Caco-2 (cell line): ENCODE measurements around the gene SCAPER. TPM values are rescaled to one million over a fixed set of nuclear protein-coding genes. Genes with fewer than 3 reads are reported as not detected.

Source experiments
- BruUV-seq: library from RNA; stranded (reverse); fragments of 400-500 nt; replicated peaks from 2 replicates; lab custom pipeline; 2021; lab: Mats Ljungman, UMichigan
- CTCF ChIA-PET: fragments of 300-600 bp; sonication (Branson Sonifier 250); formaldehyde crosslinking; loops from one replicate; lab custom pipeline; 2022; ENCODE audit warnings: antibody characterized with exemption; lab: Charles Lee
- POLR2A ChIA-PET: fragments of 300-600 bp; sonication (Branson Sonifier 250); formaldehyde crosslinking; loops from one replicate; lab custom pipeline; 2022; ENCODE audit warnings: antibody characterized with exemption; lab: Charles Lee
- DNase-seq, 2 experiments: peaks; one replicate each; pipeline versions ENCODE4 v3.0.0 to v3.0.0-alpha.2; 2020 to 2022
- H3K27me3 ChIP-seq: replicated peaks from 2 replicates; pipeline ENCODE4 v1.6.0; 2011; ENCODE audit warnings: low read length; ENCODE audit not compliant: control insufficient read depth, insufficient read depth
- H3K36me3 ChIP-seq: 2 replicates; pipeline ENCODE4 v1.5.1; 2011; ENCODE audit warnings: low read length; ENCODE audit not compliant: control insufficient read depth, insufficient read depth
- H3K4me1 ChIP-seq: fragments of 250-450 bp; sonication (Bioruptor Pico); 2 replicates; pipeline ENCODE4 v1.5.1; 2020; ENCODE audit warnings: mild to moderate bottlenecking
- H3K4me3 ChIP-seq: 2 replicates; pipeline ENCODE4 v1.5.1; 2011; ENCODE audit warnings: low read depth, mild to moderate bottlenecking, control low read depth, low read length
- H3K9me3 ChIP-seq: fragments of 250-450 bp; sonication (Bioruptor Pico); 2 replicates; pipeline ENCODE4 v1.5.1; 2020; ENCODE audit warnings: mild to moderate bottlenecking, moderate library complexity
- H3K27ac Mint-ChIP-seq: one replicate; pipeline ENCODE4 v1.8.0; 2022; ENCODE audit warnings: mixed read lengths; ENCODE audit not compliant: unreplicated experiment
- H3K27me3 Mint-ChIP-seq: one replicate; pipeline ENCODE4 v1.8.0; 2022; ENCODE audit warnings: mixed read lengths; ENCODE audit not compliant: insufficient read depth, unreplicated experiment
- H3K36me3 Mint-ChIP-seq: one replicate; pipeline ENCODE4 v1.8.0; 2022; ENCODE audit warnings: mild to moderate bottlenecking, mixed read lengths; ENCODE audit not compliant: insufficient read depth, unreplicated experiment
- H3K4me1 Mint-ChIP-seq: one replicate; pipeline ENCODE4 v1.8.0; 2022; ENCODE audit warnings: low read depth, mixed read lengths; ENCODE audit not compliant: unreplicated experiment
- H3K4me3 Mint-ChIP-seq: one replicate; pipeline ENCODE4 v1.8.0; 2022; ENCODE audit warnings: mild to moderate bottlenecking, moderate library complexity, mixed read lengths; ENCODE audit not compliant: unreplicated experiment
- H3K9me3 Mint-ChIP-seq: one replicate; pipeline ENCODE4 v1.8.0; 2022; ENCODE audit warnings: mixed read lengths; ENCODE audit not compliant: unreplicated experiment
- intact Hi-C: fragments of 100-400 bp; cut with micrococcal nuclease; formaldehyde crosslinking; loops from one replicate; pipeline ENCODE4 v1.10.0; 2022; ENCODE audit not compliant: unreplicated experiment
- total RNA-seq: library from RNA; stranded (reverse); gene quantifications from 2 replicates; pipeline ENCODE4 v1.2.3, GENCODE V29; 2022
- TF ChIP-seq, protein P1 (sequence below), 2 experiments: fragments of 200-600 bp in 1 of 2; IDR thresholded peaks; 1 replicate in 1 of 2; 2 replicates in 1 of 2; pipeline versions ENCODE4 v1.5.1 to v1.8.0; 2011 to 2022; ENCODE audit warnings: antibody characterized with exemption in 1 of 2, control low read depth in 1 of 2, inconsistent platforms in 1 of 2, low read depth in 1 of 2, low read length in 1 of 2, mild to moderate bottlenecking in 1 of 2, moderate library complexity in 1 of 2; ENCODE audit not compliant: insufficient read depth in 1 of 2, severe bottlenecking in 1 of 2, unreplicated experiment in 1 of 2

SCAPER gene
- total RNA-seq, 1 experiment from 2014 or later, result 24.6 TPM

DNA sequence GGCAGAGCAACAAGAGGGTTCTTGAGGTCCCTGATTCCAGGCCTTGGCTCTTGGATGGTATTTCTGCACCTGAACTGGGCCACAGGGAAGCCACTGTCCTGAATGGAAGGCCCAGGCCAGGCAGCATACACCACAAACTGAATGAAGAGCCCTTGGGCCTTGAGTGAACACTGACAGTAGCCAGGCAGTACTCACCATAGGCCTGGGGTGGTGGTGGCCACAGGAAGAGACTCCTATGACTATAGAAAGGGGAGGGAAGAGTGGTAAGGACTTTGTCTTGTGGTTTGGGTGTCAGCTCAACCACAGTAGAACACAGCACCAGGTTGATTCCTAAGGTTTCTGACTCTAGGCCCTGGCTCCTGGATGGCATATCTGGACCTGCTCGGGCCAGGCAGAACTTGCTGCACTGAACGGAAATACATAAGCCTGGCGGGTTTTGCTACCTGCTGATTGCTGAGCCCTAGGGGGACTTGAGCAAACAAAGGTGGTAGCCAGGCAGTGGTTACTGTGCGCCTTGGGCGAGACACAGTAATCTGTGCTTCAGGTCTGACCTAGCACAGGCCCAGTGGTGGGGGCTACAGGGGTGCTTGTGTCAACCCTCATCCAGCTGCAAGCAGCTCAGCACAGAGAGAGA is 327.1 kb downstream of the SCAPER start:
- H3K9me3 Mint-ChIP-seq, result peaks cover 14% of the 10 kb centered on the region
- Histone ChIP-seq H3K4me1 (no peaks in the 10 kb centered on the region), H3K36me3 (no peaks in the 10 kb centered on the region), H3K4me3 (no peak overlapping the region), H3K27me3 (no peaks in the 10 kb centered on the region), H3K9me3 (peaks cover 4% of the 10 kb centered on the region; the same call in 1 of the 2 replicates)
- no peaks in the 10 kb centered on the region for H3K4me1 Mint-ChIP-seq
- no peaks in the 10 kb centered on the region for H3K27me3 Mint-ChIP-seq
- TF ChIP-seq, protein P1, sequence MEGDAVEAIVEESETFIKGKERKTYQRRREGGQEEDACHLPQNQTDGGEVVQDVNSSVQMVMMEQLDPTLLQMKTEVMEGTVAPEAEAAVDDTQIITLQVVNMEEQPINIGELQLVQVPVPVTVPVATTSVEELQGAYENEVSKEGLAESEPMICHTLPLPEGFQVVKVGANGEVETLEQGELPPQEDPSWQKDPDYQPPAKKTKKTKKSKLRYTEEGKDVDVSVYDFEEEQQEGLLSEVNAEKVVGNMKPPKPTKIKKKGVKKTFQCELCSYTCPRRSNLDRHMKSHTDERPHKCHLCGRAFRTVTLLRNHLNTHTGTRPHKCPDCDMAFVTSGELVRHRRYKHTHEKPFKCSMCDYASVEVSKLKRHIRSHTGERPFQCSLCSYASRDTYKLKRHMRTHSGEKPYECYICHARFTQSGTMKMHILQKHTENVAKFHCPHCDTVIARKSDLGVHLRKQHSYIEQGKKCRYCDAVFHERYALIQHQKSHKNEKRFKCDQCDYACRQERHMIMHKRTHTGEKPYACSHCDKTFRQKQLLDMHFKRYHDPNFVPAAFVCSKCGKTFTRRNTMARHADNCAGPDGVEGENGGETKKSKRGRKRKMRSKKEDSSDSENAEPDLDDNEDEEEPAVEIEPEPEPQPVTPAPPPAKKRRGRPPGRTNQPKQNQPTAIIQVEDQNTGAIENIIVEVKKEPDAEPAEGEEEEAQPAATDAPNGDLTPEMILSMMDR (IDR thresholded peaks at IDR 0.05; ENCODE audit: insufficient read depth in 1 of 2, low read depth in 1 of 2, low read length in 1 of 2, severe bottlenecking in 1 of 2, unreplicated experiment in 1 of 2), result no peak
- no peaks in the 10 kb centered on the region for H3K36me3 Mint-ChIP-seq
- POLR2A ChIA-PET, result no interaction called here
- no peak for DNase-seq
- CTCF ChIA-PET, result interaction anchor here (0.6 kb wide), 1 partner anchor 11 kb away, joined by 3 read pairs; no protein-coding TSS in a partner anchor
- H3K4me3 Mint-ChIP-seq, result no peak overlapping the region
- BruUV-seq, result no TSS peak
- intact Hi-C loops, result no loop called here
- no peak overlapping the region for H3K27ac Mint-ChIP-seq

DNA sequence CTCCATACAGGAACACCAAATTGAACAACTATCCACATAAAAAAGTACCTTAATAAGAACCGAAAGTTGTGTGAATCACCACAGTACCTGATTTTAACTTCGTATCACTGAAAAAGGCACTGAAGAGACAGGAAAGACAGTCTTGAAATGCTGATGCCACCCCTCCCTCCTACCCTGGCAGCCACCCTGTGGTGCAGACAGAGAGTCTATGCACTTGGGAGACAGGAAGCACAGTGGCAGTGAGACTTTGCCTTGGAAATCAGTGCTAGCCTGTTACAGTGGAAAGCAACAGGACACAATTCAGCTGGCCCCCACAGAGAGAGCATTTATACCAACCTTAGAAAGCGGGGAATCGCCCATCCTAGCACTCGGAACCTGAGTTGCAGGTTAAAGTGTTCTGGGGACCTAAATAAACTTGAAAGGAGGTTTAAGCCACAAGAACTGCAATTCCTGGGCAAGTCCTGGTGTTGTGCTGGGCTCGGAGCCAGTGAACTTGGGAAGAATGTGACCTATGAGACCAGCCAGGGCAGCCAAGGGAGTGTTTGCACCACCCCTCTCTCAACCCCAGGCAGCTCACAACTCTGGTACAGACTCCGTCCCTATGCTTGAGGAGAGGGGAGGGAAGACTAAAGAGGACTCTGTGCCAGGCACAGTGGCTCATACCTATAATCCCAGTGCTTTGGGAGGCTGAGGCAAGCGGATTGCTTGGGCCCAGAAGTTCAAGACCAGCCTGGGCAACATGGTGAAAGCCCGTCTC is 328.4 kb downstream of the SCAPER start:
- no peaks in the 10 kb centered on the region for H3K36me3 Mint-ChIP-seq
- H3K9me3 ChIP-seq, result no peaks in the 10 kb centered on the region
- TF ChIP-seq, protein P1 (IDR thresholded peaks at IDR 0.05; ENCODE audit: insufficient read depth in 1 of 2, low read depth in 1 of 2, low read length in 1 of 2, severe bottlenecking in 1 of 2, unreplicated experiment in 1 of 2), result no peak
- H3K27me3 ChIP-seq, result no peaks in the 10 kb centered on the region
- H3K4me3 ChIP-seq, result no peak overlapping the region
- no TSS peak for BruUV-seq
- POLR2A ChIA-PET, result no interaction called here
- H3K4me3 Mint-ChIP-seq, result no peak overlapping the region
- no peaks in the 10 kb centered on the region for H3K4me1 Mint-ChIP-seq
- H3K4me1 ChIP-seq, result no peaks in the 10 kb centered on the region
- no peak overlapping the region for H3K27ac Mint-ChIP-seq
- H3K36me3 ChIP-seq, result no peaks in the 10 kb centered on the region
- no peak for DNase-seq
- H3K27me3 Mint-ChIP-seq, result no peaks in the 10 kb centered on the region
- H3K9me3 Mint-ChIP-seq, result peaks cover 14% of the 10 kb centered on the region
- CTCF ChIA-PET, result no interaction called here
- intact Hi-C loops, result no loop called here

DNA sequence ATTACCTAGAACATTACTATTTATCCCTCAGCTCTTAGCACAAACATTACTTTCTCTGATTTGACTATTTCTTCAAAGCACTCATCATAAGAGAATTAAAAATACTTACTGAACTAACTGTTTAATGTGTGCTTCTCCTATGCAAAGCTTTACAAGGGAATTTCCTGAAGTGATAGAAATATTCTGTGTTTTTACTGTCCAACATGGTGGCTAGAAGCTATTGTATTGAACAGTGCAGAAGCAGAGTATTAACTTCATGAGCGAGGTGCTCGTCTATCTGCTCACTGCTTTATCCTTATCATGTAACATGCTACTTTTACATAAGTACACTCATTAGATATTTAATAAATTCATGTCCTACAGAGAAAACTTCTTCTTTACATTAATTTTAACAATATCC is 329.5 kb downstream of the SCAPER start:
- DNase-seq, result no peak
- Histone ChIP-seq H3K9me3 (no peaks in the 10 kb centered on the region), H3K4me1 (no peaks in the 10 kb centered on the region), H3K36me3 (no peaks in the 10 kb centered on the region), H3K27me3 (no peaks in the 10 kb centered on the region), H3K4me3 (no peak overlapping the region)
- no peaks in the 10 kb centered on the region for H3K36me3 Mint-ChIP-seq
- BruUV-seq, result no TSS peak
- ChIA-PET POLR2A (no interaction called here), CTCF (no interaction called here)
- TF ChIP-seq, protein P1 (IDR thresholded peaks at IDR 0.05; ENCODE audit: insufficient read depth in 1 of 2, low read depth in 1 of 2, low read length in 1 of 2, severe bottlenecking in 1 of 2, unreplicated experiment in 1 of 2), result no peak
- no peak overlapping the region for H3K4me3 Mint-ChIP-seq
- H3K27me3 Mint-ChIP-seq, result no peaks in the 10 kb centered on the region
- peaks cover 6% of the 10 kb centered on the region for H3K9me3 Mint-ChIP-seq
- H3K27ac Mint-ChIP-seq, result no peak overlapping the region
- intact Hi-C loops, result no loop called here
- H3K4me1 Mint-ChIP-seq, result no peaks in the 10 kb centered on the region
